HL-60 (cell line): ENCODE data around the gene ARHGEF16.

Experiments used
- DNase-seq, 2 experiments: peaks; one replicate each; pipeline ENCODE4 v3.0.0-alpha.2; 2010 to 2020; ENCODE audit warnings: low read depth in 1 of 2, low spot score in 1 of 2
- H3K27ac ChIP-seq: fragments of 250-450 bp; sonication (Bioruptor Pico); replicated peaks from 2 replicates; pipeline ENCODE4 v1.5.1; 2020; ENCODE audit warnings: mild to moderate bottlenecking, moderate library complexity
- H3K27me3 ChIP-seq: fragments of 250-450 bp; sonication (Bioruptor Pico); 2 replicates; pipeline ENCODE4 v1.5.1; 2021; ENCODE audit warnings: mild to moderate bottlenecking, moderate library complexity; ENCODE audit not compliant: insufficient read depth, poor library complexity, severe bottlenecking
- H3K4me3 ChIP-seq: replicated peaks from 2 replicates; pipeline ENCODE4 v1.5.1; 2011; ENCODE audit warnings: mild to moderate bottlenecking, control low read depth, low read length; ENCODE audit not compliant: insufficient read depth
- GABPA ChIP-seq: IDR thresholded peaks from 2 replicates; pipeline ENCODE4 v1.6.1; 2012; ENCODE audit warnings: low read depth
- POLR2AphosphoS5 ChIP-seq: IDR thresholded peaks from 2 replicates; pipeline ENCODE4 v1.6.1; 2012; ENCODE audit warnings: low read depth
- SPI1 ChIP-seq: IDR thresholded peaks from 2 replicates; pipeline ENCODE4 v1.6.1; 2012; ENCODE audit warnings: low read depth, mild to moderate bottlenecking, borderline replicate concordance
- TF ChIP-seq, protein P1 (sequence below): IDR thresholded peaks from 2 replicates; pipeline ENCODE4 v1.6.1; 2012; ENCODE audit warnings: low read depth; ENCODE audit not compliant: insufficient replicate concordance
- TF ChIP-seq, protein P2 (sequence below): IDR thresholded peaks from one replicate; pipeline ENCODE4 v1.5.1; 2011; ENCODE audit warnings: low read length, control low read depth, inconsistent platforms; ENCODE audit not compliant: insufficient read depth

The ARHGEF16 gene

GRCh38 chr1:3472088-3472850 lies 17.8 kb downstream of the ARHGEF16 start:
- Histone ChIP-seq H3K27me3 (no peaks in the 10 kb centered on the region), H3K27ac (no peak overlapping the region), H3K4me3 (no peak overlapping the region)
- DNase-seq: no peak
- TF ChIP-seq, protein P1, sequence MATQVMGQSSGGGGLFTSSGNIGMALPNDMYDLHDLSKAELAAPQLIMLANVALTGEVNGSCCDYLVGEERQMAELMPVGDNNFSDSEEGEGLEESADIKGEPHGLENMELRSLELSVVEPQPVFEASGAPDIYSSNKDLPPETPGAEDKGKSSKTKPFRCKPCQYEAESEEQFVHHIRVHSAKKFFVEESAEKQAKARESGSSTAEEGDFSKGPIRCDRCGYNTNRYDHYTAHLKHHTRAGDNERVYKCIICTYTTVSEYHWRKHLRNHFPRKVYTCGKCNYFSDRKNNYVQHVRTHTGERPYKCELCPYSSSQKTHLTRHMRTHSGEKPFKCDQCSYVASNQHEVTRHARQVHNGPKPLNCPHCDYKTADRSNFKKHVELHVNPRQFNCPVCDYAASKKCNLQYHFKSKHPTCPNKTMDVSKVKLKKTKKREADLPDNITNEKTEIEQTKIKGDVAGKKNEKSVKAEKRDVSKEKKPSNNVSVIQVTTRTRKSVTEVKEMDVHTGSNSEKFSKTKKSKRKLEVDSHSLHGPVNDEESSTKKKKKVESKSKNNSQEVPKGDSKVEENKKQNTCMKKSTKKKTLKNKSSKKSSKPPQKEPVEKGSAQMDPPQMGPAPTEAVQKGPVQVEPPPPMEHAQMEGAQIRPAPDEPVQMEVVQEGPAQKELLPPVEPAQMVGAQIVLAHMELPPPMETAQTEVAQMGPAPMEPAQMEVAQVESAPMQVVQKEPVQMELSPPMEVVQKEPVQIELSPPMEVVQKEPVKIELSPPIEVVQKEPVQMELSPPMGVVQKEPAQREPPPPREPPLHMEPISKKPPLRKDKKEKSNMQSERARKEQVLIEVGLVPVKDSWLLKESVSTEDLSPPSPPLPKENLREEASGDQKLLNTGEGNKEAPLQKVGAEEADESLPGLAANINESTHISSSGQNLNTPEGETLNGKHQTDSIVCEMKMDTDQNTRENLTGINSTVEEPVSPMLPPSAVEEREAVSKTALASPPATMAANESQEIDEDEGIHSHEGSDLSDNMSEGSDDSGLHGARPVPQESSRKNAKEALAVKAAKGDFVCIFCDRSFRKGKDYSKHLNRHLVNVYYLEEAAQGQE: no peak
- no peak for TF ChIP-seq POLR2AphosphoS5
- no peak for TF ChIP-seq GABPA
- TF ChIP-seq, protein P2, sequence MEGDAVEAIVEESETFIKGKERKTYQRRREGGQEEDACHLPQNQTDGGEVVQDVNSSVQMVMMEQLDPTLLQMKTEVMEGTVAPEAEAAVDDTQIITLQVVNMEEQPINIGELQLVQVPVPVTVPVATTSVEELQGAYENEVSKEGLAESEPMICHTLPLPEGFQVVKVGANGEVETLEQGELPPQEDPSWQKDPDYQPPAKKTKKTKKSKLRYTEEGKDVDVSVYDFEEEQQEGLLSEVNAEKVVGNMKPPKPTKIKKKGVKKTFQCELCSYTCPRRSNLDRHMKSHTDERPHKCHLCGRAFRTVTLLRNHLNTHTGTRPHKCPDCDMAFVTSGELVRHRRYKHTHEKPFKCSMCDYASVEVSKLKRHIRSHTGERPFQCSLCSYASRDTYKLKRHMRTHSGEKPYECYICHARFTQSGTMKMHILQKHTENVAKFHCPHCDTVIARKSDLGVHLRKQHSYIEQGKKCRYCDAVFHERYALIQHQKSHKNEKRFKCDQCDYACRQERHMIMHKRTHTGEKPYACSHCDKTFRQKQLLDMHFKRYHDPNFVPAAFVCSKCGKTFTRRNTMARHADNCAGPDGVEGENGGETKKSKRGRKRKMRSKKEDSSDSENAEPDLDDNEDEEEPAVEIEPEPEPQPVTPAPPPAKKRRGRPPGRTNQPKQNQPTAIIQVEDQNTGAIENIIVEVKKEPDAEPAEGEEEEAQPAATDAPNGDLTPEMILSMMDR: no peak
- no peak for TF ChIP-seq SPI1

GRCh38 chr1:3472906-3473305 lies 18.4 kb downstream of the ARHGEF16 start:
- no peak for DNase-seq

DNA sequence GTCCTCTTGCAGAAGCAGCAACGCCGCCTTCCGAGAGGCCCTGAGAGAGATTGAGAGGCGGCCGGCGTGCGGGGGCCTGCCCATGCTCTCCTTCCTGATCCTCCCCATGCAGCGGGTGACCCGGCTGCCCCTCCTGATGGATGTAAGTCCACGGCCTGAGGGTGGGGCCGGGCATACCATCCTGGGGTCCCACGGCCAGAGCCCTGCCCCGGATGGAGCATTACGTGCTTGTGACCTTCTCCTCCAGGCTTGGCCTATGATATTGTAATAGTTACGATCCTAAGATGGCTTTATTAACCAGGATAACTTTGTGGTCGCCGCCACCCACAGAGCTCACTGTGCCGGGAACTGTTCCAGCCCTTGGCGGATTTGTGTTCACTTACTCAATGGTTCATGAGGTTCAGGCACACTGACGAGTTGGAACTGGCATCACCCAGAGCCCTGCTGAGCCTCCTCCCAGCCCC lies 18.9 kb downstream of the ARHGEF16 start:
- H3K27ac ChIP-seq: no peak overlapping the region
- no peak for DNase-seq

More at GRCh38 chr1:3472906-3473305, 18.4 kb downstream of the ARHGEF16 start:
- Histone ChIP-seq H3K27me3 (no peaks in the 10 kb centered on the region), H3K4me3 (no peak overlapping the region), H3K27ac (no peak overlapping the region)
- TF ChIP-seq, protein P2: no peak
- TF ChIP-seq, protein P1: no peak
- TF ChIP-seq GABPA: no peak
- no peak for TF ChIP-seq POLR2AphosphoS5
- TF ChIP-seq SPI1: no peak

More for the DNA sequence above, 18.9 kb downstream of the ARHGEF16 start:
- Histone ChIP-seq H3K27me3 (peaks cover 3% of the 10 kb centered on the region), H3K4me3 (no peak overlapping the region)
- TF ChIP-seq SPI1 (no peak), GABPA (no peak), POLR2AphosphoS5 (no peak)
- TF ChIP-seq, protein P1: no peak
- TF ChIP-seq, protein P2: no peak
